MM.1S (cell line): ENCODE results near the gene PNPLA7.
"Not testable (repeated sequence)": the region's sequence is repeated elsewhere in the genome, so short reads cannot be mapped to it uniquely, and the experiment has no call there.

ENCODE experiments used
- DNase-seq: peaks from one replicate; pipeline ENCODE4 v3.0.0-alpha.2; 2015
- H2AFZ ChIP-seq: fragments of 300-600 bp; sonication (generic); 2 replicates; pipeline ENCODE4 v1.6.0; 2016; ENCODE audit warnings: antibody characterized with exemption, low read length
- H3F3A ChIP-seq: fragments of 300-600 bp; sonication (generic); 2 replicates; pipeline ENCODE4 v1.6.1; 2016; ENCODE audit warnings: mild to moderate bottlenecking, antibody characterized with exemption, low read length, moderate library complexity, mixed read lengths; ENCODE audit not compliant: insufficient read depth
- H3K27ac ChIP-seq: fragments of 300-600 bp; sonication (generic); 2 replicates; pipeline ENCODE4 v1.5.1; 2016; ENCODE audit warnings: mild to moderate bottlenecking, low read length
- H3K27me3 ChIP-seq: fragments of 300-600 bp; sonication (generic); replicated peaks from 2 replicates; pipeline ENCODE4 v1.6.0; 2016; ENCODE audit warnings: low read length; ENCODE audit not compliant: insufficient read depth
- H3K36me3 ChIP-seq: fragments of 300-600 bp; sonication (generic); replicated peaks from 2 replicates; pipeline ENCODE4 v1.6.1; 2016; ENCODE audit warnings: mild to moderate bottlenecking, low read length, mixed read lengths; ENCODE audit not compliant: insufficient read depth
- H3K4me1 ChIP-seq: fragments of 300-600 bp; sonication (generic); 2 replicates; pipeline ENCODE4 v1.6.1; 2016; ENCODE audit warnings: low read length, mixed read lengths
- H3K4me2 ChIP-seq: fragments of 300-600 bp; sonication (generic); 2 replicates; pipeline ENCODE4 v1.6.0; 2016; ENCODE audit warnings: low read depth, low read length
- H3K4me3 ChIP-seq: fragments of 300-600 bp; sonication (generic); 2 replicates; pipeline ENCODE4 v1.5.1; 2016; ENCODE audit warnings: low read length, mixed read lengths
- H3K79me2 ChIP-seq: fragments of 300-600 bp; sonication (generic); 2 replicates; pipeline ENCODE4 v1.6.1; 2016; ENCODE audit warnings: mixed run types, low read length, mixed read lengths
- H3K9ac ChIP-seq: fragments of 300-600 bp; sonication (generic); 2 replicates; pipeline ENCODE4 v1.6.1; 2016; ENCODE audit warnings: low read length, mixed read lengths
- H3K9me2 ChIP-seq: fragments of 300-600 bp; sonication (generic); replicated peaks from 2 replicates; pipeline ENCODE4 v1.6.1; 2016; ENCODE audit warnings: mild to moderate bottlenecking, low read length, mixed read lengths; ENCODE audit not compliant: insufficient read depth
- H3K9me3 ChIP-seq: fragments of 300-600 bp; sonication (generic); replicated peaks from 2 replicates; pipeline ENCODE4 v1.6.1; 2016; ENCODE audit warnings: mild to moderate bottlenecking, low read length, mixed read lengths; ENCODE audit not compliant: insufficient read depth
- H4K20me1 ChIP-seq: fragments of 300-600 bp; sonication (generic); 2 replicates; pipeline ENCODE4 v1.6.1; 2016; ENCODE audit warnings: mild to moderate bottlenecking, low read length, moderate library complexity, mixed read lengths; ENCODE audit not compliant: insufficient read depth
- CTCF ChIP-seq: fragments of 300-600 bp; sonication (generic); IDR thresholded peaks from 2 replicates; pipeline ENCODE4 v1.5.1; 2016; ENCODE audit warnings: antibody characterized with exemption, low read length, mixed read lengths
- EZH2 ChIP-seq: fragments of 300-600 bp; sonication (generic); optimal IDR thresholded peaks from 2 replicates; pipeline ENCODE3; 2017; ENCODE audit warnings: low read depth, mild to moderate bottlenecking, antibody characterized with exemption, low read length, mixed read lengths
- EZH2phosphoT487 ChIP-seq: fragments of 300-600 bp; sonication (generic); IDR thresholded peaks from 2 replicates; pipeline ENCODE4 v1.6.1; 2018; ENCODE audit warnings: antibody characterized with exemption, low read length

Gene PNPLA7

DNA sequence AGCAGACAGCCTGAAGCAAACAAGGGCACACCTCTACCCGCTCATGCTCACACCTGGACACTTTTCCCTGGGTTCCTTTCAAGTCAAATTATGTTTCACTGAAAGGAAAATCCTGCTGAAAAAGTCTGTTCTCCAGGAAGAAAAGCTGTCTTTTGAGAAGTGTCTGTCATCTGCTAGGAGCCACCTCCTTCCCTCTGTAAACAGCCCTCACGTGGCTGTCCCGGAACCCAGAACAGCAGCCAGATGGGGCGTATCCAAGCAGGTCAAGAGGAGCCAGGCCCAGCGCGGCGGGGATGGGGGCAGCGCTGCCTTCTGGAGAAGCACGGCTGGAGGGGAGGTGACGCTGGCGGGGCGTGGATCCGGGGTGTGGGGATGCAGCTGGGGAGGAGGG is at the start of gene PNPLA7:
PNPLA7 (minus strand) TSS at position 172 of the 391 bp plus-strand sequence. CDS start 205 bp downstream, outside the sequence.
- peaks cover 25% of the 10 kb centered on the region for H3F3A ChIP-seq

DNA sequence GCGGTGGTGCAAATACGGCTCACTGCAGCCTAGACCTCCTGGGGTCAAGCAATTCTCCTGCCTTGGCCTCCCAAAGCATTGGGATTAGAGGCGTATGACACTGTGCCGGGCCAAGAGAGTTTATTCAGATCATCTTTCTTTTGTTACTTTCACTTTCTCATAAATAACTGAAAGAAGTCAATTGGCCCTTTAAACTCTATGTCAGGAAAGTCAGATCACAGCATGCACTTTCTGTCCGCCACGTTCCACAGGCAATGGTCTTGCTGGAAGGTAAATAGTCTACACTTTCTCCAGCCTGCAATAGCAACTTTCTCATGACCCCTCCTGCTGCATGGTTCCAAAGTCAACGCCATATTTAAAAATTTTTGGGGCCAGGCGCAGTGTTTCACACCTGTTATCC is 48.7 kb upstream of the PNPLA7 start:
- Histone ChIP-seq H3K27me3 (peaks cover 2% of the 10 kb centered on the region; the same call in 1 of the 2 replicates), H3K27ac (no peak overlapping the region), H3F3A (0 out of 2 replicates have a peak, but pooled peaks cover 8% of the 10 kb centered on the region), H3K9ac (no peak overlapping the region), H3K9me2 (no peaks in the 10 kb centered on the region), H3K36me3 (no peaks in the 10 kb centered on the region), H3K9me3 (no peaks in the 10 kb centered on the region), H3K79me2 (no peaks in the 10 kb centered on the region), H3K4me3 (no peak overlapping the region), H2AFZ (no peak overlapping the region), H4K20me1 (no peaks in the 10 kb centered on the region), H3K4me2 (no peak overlapping the region), H3K4me1 (no peaks in the 10 kb centered on the region)
- DNase-seq = no peak
- TF ChIP-seq CTCF (no peak), EZH2phosphoT487 (no peak), EZH2 (no peak)

More for the DNA sequence above, at the start of gene PNPLA7:
- Histone ChIP-seq H3K4me1 (no peaks in the 10 kb centered on the region), H3K36me3 (no peaks in the 10 kb centered on the region), H3K79me2 (peaks cover 8% of the 10 kb centered on the region), H3K4me3 (peak within 1 kb of the TSS; percentile 72), H4K20me1 (no peaks in the 10 kb centered on the region), H3K9me2 (no peaks in the 10 kb centered on the region), H3K27ac (no peak within 1 kb of the TSS), H3K9me3 (no peaks in the 10 kb centered on the region), H3K27me3 (no peaks in the 10 kb centered on the region), H3K4me2 (peak within 1 kb of the TSS; percentile 81), H2AFZ (peak within 1 kb of the TSS; percentile 88), H3K9ac (peak within 1 kb of the TSS; percentile 33; the same call in 1 of the 2 replicates)
- no peak for TF ChIP-seq EZH2
- TF ChIP-seq CTCF = no peak
- peak; percentile 70 for DNase-seq

DNA sequence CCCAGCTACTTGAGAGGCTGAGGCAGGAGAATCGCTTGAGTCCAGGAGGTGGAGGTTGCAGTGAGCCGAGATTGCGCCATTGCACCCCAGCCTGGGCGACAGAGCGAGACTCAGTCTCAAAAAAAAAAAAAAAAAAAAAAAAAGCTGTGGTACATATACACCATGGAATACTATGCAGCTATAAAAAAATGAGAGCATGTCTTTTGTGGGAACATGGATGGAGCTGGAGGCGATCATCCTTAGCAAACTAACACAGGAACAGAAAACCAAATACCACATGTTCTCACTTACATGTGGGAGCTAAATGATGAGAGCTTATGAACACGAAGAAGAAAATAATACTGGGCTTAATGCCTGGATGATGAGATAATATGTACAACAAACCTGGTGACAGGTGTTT is 46.4 kb upstream of the PNPLA7 start:
- H3K79me2 ChIP-seq, H3K9ac ChIP-seq, H3K9me2 ChIP-seq, H3K4me2 ChIP-seq, H2AFZ ChIP-seq, H3F3A ChIP-seq, H3K4me1 ChIP-seq, H3K27me3 ChIP-seq, DNase-seq, H3K9me3 ChIP-seq, H3K4me3 ChIP-seq, H3K36me3 ChIP-seq, H4K20me1 ChIP-seq, H3K27ac ChIP-seq: not testable (repeated sequence)

DNA sequence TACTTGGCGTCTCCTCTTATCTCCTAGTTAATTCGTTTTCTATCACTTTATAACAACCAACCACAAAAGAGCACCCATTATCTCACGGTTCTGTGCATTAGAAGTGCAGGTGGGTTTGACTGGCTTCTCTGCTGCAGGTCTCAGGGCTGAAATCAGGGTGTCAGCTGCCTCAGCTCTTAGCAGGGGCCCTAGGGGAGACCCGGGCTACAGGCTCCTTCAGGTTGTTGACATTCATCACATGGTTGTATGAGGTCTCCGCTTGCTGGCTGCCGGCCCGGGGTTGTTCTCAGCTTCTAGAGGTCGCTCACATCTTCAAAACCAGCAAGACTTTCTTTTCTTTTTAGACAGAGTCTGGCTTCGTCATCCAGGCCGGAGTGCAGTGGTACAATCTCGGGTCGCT is 43.0 kb upstream of the PNPLA7 start:
- no peaks in the 10 kb centered on the region for H3K36me3 ChIP-seq
- H3K9me3 ChIP-seq = no peaks in the 10 kb centered on the region
- H3K27me3 ChIP-seq = no peaks in the 10 kb centered on the region
- H3K27ac ChIP-seq = no peak overlapping the region
- TF ChIP-seq CTCF = no peak
- TF ChIP-seq EZH2phosphoT487 = no peak
- no peak for TF ChIP-seq EZH2
- DNase-seq = no peak
- H3F3A ChIP-seq = no peaks in the 10 kb centered on the region
- H4K20me1 ChIP-seq = no peaks in the 10 kb centered on the region; the same call in 1 of the 2 replicates
- no peak overlapping the region for H3K9ac ChIP-seq
- peaks cover 17% of the 10 kb centered on the region for H3K79me2 ChIP-seq
- peaks cover 6% of the 10 kb centered on the region for H3K4me1 ChIP-seq
- no peak overlapping the region for H2AFZ ChIP-seq
- no peaks in the 10 kb centered on the region for H3K9me2 ChIP-seq
- no peak overlapping the region for H3K4me2 ChIP-seq
- no peak overlapping the region for H3K4me3 ChIP-seq
